Measurements from ENCODE around the gene PKHD1. TPM values are rescaled to one million over a fixed set of nuclear protein-coding genes. Genes with fewer than 3 reads are reported as not detected.
"Not testable (repeated sequence)": the region's sequence is repeated elsewhere in the genome, so short reads cannot be mapped to it uniquely, and the experiment has no call there.

The PKHD1 gene
- total and polyA plus RNA-seq, 2 donors (not counting 1 experiment from before 2014, with no cell fraction given), result not detected

- ATAC-seq (ENCODE audit: low read depth) (no peak), DNase-seq (no peak)
- Mint-ChIP-seq H3K4me1 (no peaks in the 10 kb centered on the region), H3K27me3 (peaks cover 10% of the 10 kb centered on the region), H3K9me3 (ENCODE audit: insufficient read depth) (no peaks in the 10 kb centered on the region), H3K27ac (no peak overlapping the region), H3K4me3 (no peak overlapping the region)
- peaks cover 0 to 6% (median 0%) of the 10 kb centered on the region in 3 donors for H3K9me3 ChIP-seq (ENCODE audit: control extremely low read depth in 1 of 3, control insufficient read depth in 2 of 3, insufficient read depth in 1 of 3, low read length in 2 of 3)
- H3K9ac ChIP-seq (ENCODE audit: low read length), result no peak overlapping the region
- no peaks in the 10 kb centered on the region for H3K27me3 ChIP-seq (replicated peaks in 1 of 4; ENCODE audit: control extremely low read depth in 1 of 4, control insufficient read depth in 3 of 4, insufficient read depth in 4 of 4, low read length in 3 of 4)
- no peaks in the 10 kb centered on the region for H4K20me1 ChIP-seq (ENCODE audit: control insufficient read depth, insufficient read depth, low read length, poor library complexity, severe bottlenecking)
- TF ChIP-seq CTCF (IDR thresholded peaks at IDR 0.05) (no peak), EZH2 (IDR thresholded peaks at IDR 0.05; ENCODE audit: borderline replicate concordance, insufficient read depth, low read depth, low read length, poor library complexity, severe bottlenecking) (no peak)
- POLR2A ChIA-PET, result no interaction called here
- no peak overlapping the region for H2AFZ ChIP-seq (ENCODE audit: insufficient read depth, low read depth, low read length, poor library complexity, severe bottlenecking)
- intact Hi-C loops (cut with micrococcal nuclease), result loop anchor here (10.0 kb wide), 1 partner anchor 1040 kb away; the partner anchor contains the start of gene TFAP2B
- no peaks in the 10 kb centered on the region for H3K4me1 ChIP-seq (ENCODE audit: control insufficient read depth in 2 of 2, insufficient read depth in 2 of 2, low read length in 2 of 2)
- H3K4me3 ChIP-seq (ENCODE audit: control extremely low read depth in 1 of 5, extremely low read depth in 1 of 5, insufficient read depth in 1 of 5, low read depth in 2 of 5, low read length in 4 of 5), result no peak overlapping the region
- H3K4me2 ChIP-seq (replicated peaks; ENCODE audit: low read depth, low read length, poor library complexity, severe bottlenecking), result no peak overlapping the region
- H3K27ac ChIP-seq (ENCODE audit: low read length in 2 of 2), result no peak overlapping the region
- no peaks in the 10 kb centered on the region for H3K79me2 ChIP-seq (ENCODE audit: control insufficient read depth, insufficient read depth, low read length)
- CTCF ChIA-PET, result interaction anchor here (0.9 to 2.6 kb wide), 2 partner anchors 14 to 167 kb away, joined by 3 to 38 read pairs; no protein-coding TSS in a partner anchor
- 92% methylated on average over 4 of the region's 7 CpGs for WGBS (ENCODE audit: insufficient coverage)
- H3K36me3 ChIP-seq (replicated peaks in 1 of 2; ENCODE audit: control extremely low read depth in 1 of 2, control insufficient read depth in 1 of 2, extremely low read depth in 1 of 2, insufficient read depth in 2 of 2, low read length in 1 of 2), result no peaks in the 10 kb centered on the region
These were observed 233.1 kb downstream of the PKHD1 start for GRCh38 chr6:51854347-51854746.

- POLR2A ChIA-PET; H3K9ac ChIP-seq (ENCODE audit: low read length): not testable (repeated sequence)
These were observed 234.3 kb downstream of the PKHD1 start for GRCh38 chr6:51853109-51853508.

More at GRCh38 chr6:51853109-51853508, 234.3 kb downstream of the PKHD1 start:
- intact Hi-C loops (cut with micrococcal nuclease), result loop anchor here (10.0 kb wide), 1 partner anchor 1038 kb away; the partner anchor contains the start of gene TFAP2B
- H3K4me3 Mint-ChIP-seq; H4K20me1 ChIP-seq (ENCODE audit: control insufficient read depth, insufficient read depth, low read length, poor library complexity, severe bottlenecking); DNase-seq; H3K27ac Mint-ChIP-seq; H3K9me3 ChIP-seq (ENCODE audit: control extremely low read depth in 1 of 3, control insufficient read depth in 2 of 3, insufficient read depth in 1 of 3, low read length in 2 of 3); H3K4me2 ChIP-seq (replicated peaks; ENCODE audit: low read depth, low read length, poor library complexity, severe bottlenecking); H3K4me1 Mint-ChIP-seq; H2AFZ ChIP-seq (ENCODE audit: insufficient read depth, low read depth, low read length, poor library complexity, severe bottlenecking); H3K36me3 ChIP-seq (replicated peaks in 1 of 2; ENCODE audit: control extremely low read depth in 1 of 2, control insufficient read depth in 1 of 2, extremely low read depth in 1 of 2, insufficient read depth in 2 of 2, low read length in 1 of 2); ATAC-seq (ENCODE audit: low read depth); CTCF ChIA-PET; H3K79me2 ChIP-seq (ENCODE audit: control insufficient read depth, insufficient read depth, low read length); H3K27ac ChIP-seq (ENCODE audit: low read length in 2 of 2); H3K4me1 ChIP-seq (ENCODE audit: control insufficient read depth in 2 of 2, insufficient read depth in 2 of 2, low read length in 2 of 2); H3K9me3 Mint-ChIP-seq (ENCODE audit: insufficient read depth); H3K27me3 ChIP-seq (replicated peaks in 1 of 4; ENCODE audit: control extremely low read depth in 1 of 4, control insufficient read depth in 3 of 4, insufficient read depth in 4 of 4, low read length in 3 of 4); H3K4me3 ChIP-seq (ENCODE audit: control extremely low read depth in 1 of 5, extremely low read depth in 1 of 5, insufficient read depth in 1 of 5, low read depth in 2 of 5, low read length in 4 of 5): not testable (repeated sequence)
- WGBS (ENCODE audit: insufficient coverage), result no CpG with 5 or more reads among the region's 1 CpG
- peaks cover 10% of the 10 kb centered on the region for H3K27me3 Mint-ChIP-seq

All from B cell (primary cell).